Measurements from ENCODE around the gene PRDM4.

Gene PRDM4

DNA sequence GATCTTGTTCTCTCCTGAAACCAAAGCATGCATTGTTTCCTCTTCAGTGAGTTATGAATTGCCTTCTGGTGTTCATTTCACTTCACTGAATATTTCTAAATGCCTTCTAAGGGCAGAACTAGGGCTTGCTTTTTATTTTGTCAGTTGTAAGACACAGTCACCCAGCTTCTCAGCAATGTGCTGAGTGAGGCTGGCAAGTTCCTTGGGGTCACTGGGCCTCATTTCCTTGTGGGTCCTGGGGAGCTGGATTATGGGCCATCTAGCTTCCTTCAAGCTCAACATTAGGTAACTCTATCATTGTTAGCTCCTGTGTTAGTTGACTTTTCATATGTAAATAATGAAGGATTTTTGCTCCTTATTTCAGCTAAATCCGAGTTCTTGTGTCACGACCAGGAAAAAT, 27.3 kb upstream of the PRDM4 start:
- H3K4me3 ChIP-seq (ENCODE audit: low read length), result no peak overlapping the region
- peaks cover 7% of the 10 kb centered on the region for H3F3A ChIP-seq (ENCODE audit: insufficient read depth, low read length)
- H3K27me3 ChIP-seq (replicated peaks; ENCODE audit: insufficient read depth, low read length), result no peaks in the 10 kb centered on the region
- no peaks in the 10 kb centered on the region for H3K36me3 ChIP-seq (replicated peaks; ENCODE audit: insufficient read depth, low read length)
- no peaks in the 10 kb centered on the region for H3K9me3 ChIP-seq (replicated peaks; ENCODE audit: insufficient read depth, low read length)
- H3K4me2 ChIP-seq (ENCODE audit: low read depth, low read length), result no peak overlapping the region
- peaks cover 16% of the 10 kb centered on the region for H3K4me1 ChIP-seq (ENCODE audit: low read length)
- no peak for DNase-seq
- no peaks in the 10 kb centered on the region for H4K20me1 ChIP-seq (ENCODE audit: insufficient read depth, low read length)
- H3K79me2 ChIP-seq (ENCODE audit: low read length), result no peaks in the 10 kb centered on the region
- TF ChIP-seq EZH2 (optimal IDR thresholded peaks at IDR 0.05; ENCODE audit: low read depth, low read length), result no peak
- TF ChIP-seq, protein P1, sequence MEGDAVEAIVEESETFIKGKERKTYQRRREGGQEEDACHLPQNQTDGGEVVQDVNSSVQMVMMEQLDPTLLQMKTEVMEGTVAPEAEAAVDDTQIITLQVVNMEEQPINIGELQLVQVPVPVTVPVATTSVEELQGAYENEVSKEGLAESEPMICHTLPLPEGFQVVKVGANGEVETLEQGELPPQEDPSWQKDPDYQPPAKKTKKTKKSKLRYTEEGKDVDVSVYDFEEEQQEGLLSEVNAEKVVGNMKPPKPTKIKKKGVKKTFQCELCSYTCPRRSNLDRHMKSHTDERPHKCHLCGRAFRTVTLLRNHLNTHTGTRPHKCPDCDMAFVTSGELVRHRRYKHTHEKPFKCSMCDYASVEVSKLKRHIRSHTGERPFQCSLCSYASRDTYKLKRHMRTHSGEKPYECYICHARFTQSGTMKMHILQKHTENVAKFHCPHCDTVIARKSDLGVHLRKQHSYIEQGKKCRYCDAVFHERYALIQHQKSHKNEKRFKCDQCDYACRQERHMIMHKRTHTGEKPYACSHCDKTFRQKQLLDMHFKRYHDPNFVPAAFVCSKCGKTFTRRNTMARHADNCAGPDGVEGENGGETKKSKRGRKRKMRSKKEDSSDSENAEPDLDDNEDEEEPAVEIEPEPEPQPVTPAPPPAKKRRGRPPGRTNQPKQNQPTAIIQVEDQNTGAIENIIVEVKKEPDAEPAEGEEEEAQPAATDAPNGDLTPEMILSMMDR (IDR thresholded peaks at IDR 0.05; ENCODE audit: low read length), result no peak
- no peak for TF ChIP-seq EZH2phosphoT487 (IDR thresholded peaks at IDR 0.05; ENCODE audit: low read length)
- H3K9me2 ChIP-seq (replicated peaks; ENCODE audit: insufficient read depth, low read length), result no peaks in the 10 kb centered on the region
- no peak overlapping the region for H2AFZ ChIP-seq (ENCODE audit: low read length)
- no peak overlapping the region for H3K9ac ChIP-seq (ENCODE audit: low read length)
- H3K27ac ChIP-seq (ENCODE audit: low read length), result no peak overlapping the region

DNA sequence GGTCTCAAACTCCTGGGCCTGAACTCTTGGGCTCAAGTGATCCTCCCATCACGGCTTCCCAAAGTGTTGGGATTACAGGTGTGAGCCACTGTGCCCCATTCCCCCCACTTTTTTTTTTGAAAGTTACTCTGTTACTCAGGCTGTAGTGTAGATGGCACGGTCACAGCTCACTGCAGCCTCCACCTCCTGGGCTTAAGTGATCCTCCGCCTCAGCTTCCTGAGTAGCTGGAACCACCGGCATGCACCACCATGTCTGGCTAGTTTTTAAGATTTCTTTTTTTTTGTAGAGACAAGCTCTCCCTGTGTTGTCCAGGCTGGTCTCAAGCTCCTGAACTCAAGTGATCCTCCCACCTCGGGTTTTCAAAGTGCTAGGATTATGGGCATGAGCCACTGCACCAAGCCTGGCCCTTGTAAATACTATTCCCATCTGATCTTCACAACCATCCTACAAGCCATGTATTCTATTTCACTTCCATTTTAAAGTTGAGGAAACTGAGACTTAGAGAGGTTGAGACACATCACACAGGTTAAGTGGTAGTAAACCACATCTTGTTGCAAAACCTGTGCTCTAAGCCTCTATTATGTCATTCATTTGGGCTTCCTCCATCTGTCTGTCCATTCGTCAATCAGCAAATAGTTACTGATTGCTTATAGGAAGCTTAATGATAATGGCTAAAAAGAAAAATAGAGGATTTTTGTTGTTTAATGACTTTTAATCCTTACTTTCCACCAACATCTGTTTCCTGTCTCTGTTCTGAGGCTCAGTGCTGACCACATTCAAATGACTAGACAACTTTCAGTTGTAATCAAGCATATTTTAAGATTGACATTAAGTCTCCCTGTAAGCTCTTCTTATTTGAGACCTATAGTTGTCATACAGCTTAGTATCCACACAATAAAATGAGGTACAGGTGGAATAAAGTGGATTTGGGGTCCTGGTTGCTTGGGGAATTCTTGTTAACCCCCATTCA, 22.8 kb upstream of the PRDM4 start:
- Histone ChIP-seq H3K79me2 (ENCODE audit: low read length) (no peaks in the 10 kb centered on the region), H3K36me3 (replicated peaks; ENCODE audit: insufficient read depth, low read length) (no peaks in the 10 kb centered on the region), H3K27me3 (replicated peaks; ENCODE audit: insufficient read depth, low read length) (no peaks in the 10 kb centered on the region), H3K27ac (ENCODE audit: low read length) (no peak overlapping the region), H3K4me3 (ENCODE audit: low read length) (no peak overlapping the region), H4K20me1 (ENCODE audit: insufficient read depth, low read length) (no peaks in the 10 kb centered on the region), H3K9ac (ENCODE audit: low read length) (no peak overlapping the region), H3K4me1 (ENCODE audit: low read length) (peaks cover 58% of the 10 kb centered on the region), H3K9me2 (replicated peaks; ENCODE audit: insufficient read depth, low read length) (no peaks in the 10 kb centered on the region), H2AFZ (ENCODE audit: low read length) (no peak overlapping the region), H3K9me3 (replicated peaks; ENCODE audit: insufficient read depth, low read length) (no peaks in the 10 kb centered on the region), H3K4me2 (ENCODE audit: low read depth, low read length) (peak overlapping the region; percentile 51), H3F3A (ENCODE audit: insufficient read depth, low read length) (peaks cover 33% of the 10 kb centered on the region)
- DNase-seq, result peak; percentile 61
- TF ChIP-seq EZH2 (optimal IDR thresholded peaks at IDR 0.05; ENCODE audit: low read depth, low read length) (no peak), EZH2phosphoT487 (IDR thresholded peaks at IDR 0.05; ENCODE audit: low read length) (no peak)
- TF ChIP-seq, protein P1 (IDR thresholded peaks at IDR 0.05; ENCODE audit: low read length), result no peak

DNA sequence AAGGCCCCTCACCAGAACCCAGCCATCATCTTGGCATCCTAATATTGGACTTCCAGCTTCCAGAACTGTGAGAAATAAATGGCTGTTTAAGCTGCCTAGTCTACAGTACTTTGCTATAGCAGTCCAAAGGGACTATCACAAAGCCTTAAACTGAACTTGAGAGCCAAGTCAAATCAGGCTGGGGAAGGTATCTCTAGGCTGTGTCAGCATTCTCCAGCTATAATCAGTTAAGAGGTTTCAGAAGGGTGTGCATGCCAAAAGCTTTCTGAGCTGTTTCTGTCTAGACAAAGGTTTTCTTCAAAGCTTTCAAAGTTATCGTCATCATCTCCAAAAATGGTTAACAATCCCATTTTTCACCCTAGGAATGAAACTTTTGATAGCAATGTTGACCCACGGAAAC, 21.1 kb upstream of the PRDM4 start:
- Histone ChIP-seq H3K4me3 (ENCODE audit: low read length) (no peak overlapping the region), H2AFZ (ENCODE audit: low read length) (no peak overlapping the region), H3K27me3 (replicated peaks; ENCODE audit: insufficient read depth, low read length) (peaks cover 2% of the 10 kb centered on the region; the same call in 1 of the 2 replicates), H3F3A (ENCODE audit: insufficient read depth, low read length) (peaks cover 33% of the 10 kb centered on the region), H4K20me1 (ENCODE audit: insufficient read depth, low read length) (no peaks in the 10 kb centered on the region), H3K27ac (ENCODE audit: low read length) (peak overlapping the region; percentile 18; the same call in 1 of the 2 replicates), H3K79me2 (ENCODE audit: low read length) (no peaks in the 10 kb centered on the region), H3K4me1 (ENCODE audit: low read length) (peaks cover 59% of the 10 kb centered on the region), H3K9me2 (replicated peaks; ENCODE audit: insufficient read depth, low read length) (no peaks in the 10 kb centered on the region), H3K9me3 (replicated peaks; ENCODE audit: insufficient read depth, low read length) (no peaks in the 10 kb centered on the region), H3K9ac (ENCODE audit: low read length) (no peak overlapping the region), H3K36me3 (replicated peaks; ENCODE audit: insufficient read depth, low read length) (no peaks in the 10 kb centered on the region), H3K4me2 (ENCODE audit: low read depth, low read length) (peak overlapping the region; percentile 55)
- peak; percentile 72 for DNase-seq
- TF ChIP-seq EZH2 (optimal IDR thresholded peaks at IDR 0.05; ENCODE audit: low read depth, low read length) (no peak), EZH2phosphoT487 (IDR thresholded peaks at IDR 0.05; ENCODE audit: low read length) (no peak)
- TF ChIP-seq, protein P1 (IDR thresholded peaks at IDR 0.05; ENCODE audit: low read length), result no peak
